Mesendoderm (in vitro differentiated cells): Measurements from ENCODE around the gene MRTFA.
A peak's percentile ranks its signal among the peaks of the same experiment; 100 is the strongest.
"Not testable (repeated sequence)": the region's sequence is repeated elsewhere in the genome, so short reads cannot be mapped to it uniquely, and the experiment has no call there.

Source experiments
- DNase-seq: peaks from one replicate; pipeline ENCODE4 v3.0.0; 2013
- H2AK5ac ChIP-seq: 2 replicates; pipeline ENCODE4 v1.6.1; 2013; ENCODE audit warnings: low read length, inconsistent platforms
- H2BK120ac ChIP-seq: 2 replicates; pipeline ENCODE4 v1.6.1; 2013; ENCODE audit warnings: low read depth, mild to moderate bottlenecking, low read length, moderate library complexity, mixed read lengths
- H2BK15ac ChIP-seq: replicated peaks from 2 replicates; pipeline ENCODE4 v1.6.1; 2013; ENCODE audit warnings: low read depth, mild to moderate bottlenecking, moderate library complexity
- H2BK5ac ChIP-seq: 2 replicates; pipeline ENCODE4 v1.6.1; 2013; ENCODE audit warnings: low read length, inconsistent platforms
- H3K18ac ChIP-seq: 2 replicates; pipeline ENCODE4 v1.6.1; 2013; ENCODE audit warnings: mild to moderate bottlenecking, low read length, mixed read lengths
- H3K23ac ChIP-seq: one replicate; pipeline ENCODE4 v1.6.1; 2013; ENCODE audit warnings: low read length
- H3K27ac ChIP-seq: 2 replicates; pipeline ENCODE4 v1.5.1; 2013; ENCODE audit warnings: low read depth, mild to moderate bottlenecking, inconsistent platforms, low read length, moderate library complexity
- H3K27me3 ChIP-seq: 2 replicates; pipeline ENCODE4 v1.6.1; 2013; ENCODE audit warnings: low read length, control low read depth, mild to moderate bottlenecking, inconsistent platforms; ENCODE audit not compliant: insufficient read depth, poor library complexity
- H3K36me3 ChIP-seq: 2 replicates; pipeline ENCODE4 v1.6.1; 2013; ENCODE audit warnings: low read length, inconsistent platforms; ENCODE audit not compliant: control insufficient read depth, insufficient read depth
- H3K4ac ChIP-seq: one replicate; pipeline ENCODE4 v1.6.1; 2013; ENCODE audit warnings: low read depth, mild to moderate bottlenecking, low read length, moderate library complexity
- H3K4me1 ChIP-seq: 2 replicates; pipeline ENCODE4 v1.6.1; 2013; ENCODE audit warnings: low read depth, low read length, inconsistent platforms; ENCODE audit not compliant: control insufficient read depth
- H3K4me2 ChIP-seq: 2 replicates; pipeline ENCODE4 v1.6.1; 2013; ENCODE audit warnings: low read length
- H3K4me3 ChIP-seq: 2 replicates; pipeline ENCODE4 v1.5.1; 2013; ENCODE audit warnings: mild to moderate bottlenecking, low read length
- H3K56ac ChIP-seq: one replicate; pipeline ENCODE4 v1.6.1; 2013; ENCODE audit warnings: low read length
- H3K79me1 ChIP-seq: 2 replicates; pipeline ENCODE4 v1.6.1; 2013; ENCODE audit warnings: low read length, inconsistent platforms
- H3K79me2 ChIP-seq: 2 replicates; pipeline ENCODE4 v1.6.1; 2013; ENCODE audit warnings: mild to moderate bottlenecking, low read length; ENCODE audit not compliant: control insufficient read depth, insufficient read depth
- H3K9ac ChIP-seq: 2 replicates; pipeline ENCODE4 v1.6.1; 2013; ENCODE audit warnings: low read length, inconsistent platforms
- H4K5ac ChIP-seq: one replicate; pipeline ENCODE4 v1.6.1; 2013; ENCODE audit warnings: low read length
- H4K8ac ChIP-seq: one replicate; pipeline ENCODE4 v1.6.1; 2013; ENCODE audit warnings: low read depth, mild to moderate bottlenecking, control low read depth, low read length, moderate library complexity
- WGBS: extraction: QIAGEN DNeasy Blood & Tissue Kit; methylation state at CpG from one replicate; pipeline ENCODE4 v1.1.7; 2013; ENCODE audit warnings: low lambda C conversion rate, missing lambda C conversion rate; ENCODE audit not compliant: insufficient coverage; ENCODE audit errors: extremely low coverage; 5-methylcytosine and 5-hydroxymethylcytosine counted together

The MRTFA gene

DNA sequence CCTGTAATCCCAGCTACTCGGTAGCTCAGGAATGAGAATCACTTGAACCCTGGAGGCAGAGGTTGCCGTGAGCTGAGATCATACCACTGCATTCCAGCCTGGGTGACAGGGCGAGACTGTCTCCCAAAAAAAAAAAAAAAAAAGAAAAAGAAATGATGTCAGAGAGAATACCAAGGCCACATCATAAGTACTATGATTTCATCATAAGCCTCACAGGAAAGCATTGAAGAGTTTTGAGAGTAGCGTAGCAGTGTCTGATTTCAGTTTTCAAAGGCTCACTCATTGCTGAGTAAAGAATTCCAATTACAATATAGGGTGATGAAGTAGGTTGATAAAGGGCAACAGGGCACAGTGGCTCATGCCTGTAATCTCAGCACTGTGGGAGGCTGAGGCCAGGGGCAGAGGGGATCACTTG lies 88.8 kb downstream of the MRTFA start:
- Histone ChIP-seq H3K4me1 (no peaks in the 10 kb centered on the region), H3K56ac (no peak overlapping the region), H3K27ac (no peak overlapping the region), H2BK120ac (no peak overlapping the region), H3K36me3 (no peaks in the 10 kb centered on the region), H3K23ac (no peak overlapping the region), H4K8ac (no peak overlapping the region), H3K79me1 (peaks cover 2% of the 10 kb centered on the region), H2BK15ac (no peak overlapping the region), H3K9ac (no peak overlapping the region), H3K79me2 (no peaks in the 10 kb centered on the region), H3K4me2 (no peak overlapping the region), H3K4me3 (no peak overlapping the region), H3K27me3 (no peaks in the 10 kb centered on the region), H2BK5ac (no peak overlapping the region), H3K18ac (no peak overlapping the region), H3K4ac (no peak overlapping the region), H4K5ac (no peak overlapping the region), H2AK5ac (no peak overlapping the region)
- no CpG with 5 or more reads among the region's 4 CpGs for WGBS
- DNase-seq: peak; percentile 34

GRCh38 chr22:40544758-40545157 lies 91.8 kb downstream of the MRTFA start:
- Histone ChIP-seq H4K8ac (no peak overlapping the region), H3K79me1 (peaks cover 3% of the 10 kb centered on the region), H3K4me3 (no peak overlapping the region), H4K5ac (no peak overlapping the region), H2AK5ac (no peak overlapping the region), H2BK120ac (no peak overlapping the region), H3K23ac (no peak overlapping the region), H3K56ac (no peak overlapping the region), H3K4ac (no peak overlapping the region), H3K4me1 (no peaks in the 10 kb centered on the region), H3K18ac (no peak overlapping the region), H3K4me2 (no peak overlapping the region), H2BK15ac (no peak overlapping the region), H3K27me3 (no peaks in the 10 kb centered on the region), H3K27ac (no peak overlapping the region), H3K79me2 (no peaks in the 10 kb centered on the region), H3K9ac (no peak overlapping the region), H3K36me3 (no peaks in the 10 kb centered on the region), H2BK5ac (no peak overlapping the region)
- no CpG with 5 or more reads among the region's 2 CpGs for WGBS
- no peak for DNase-seq

GRCh38 chr22:40542821-40543540 lies 93.5 kb downstream of the MRTFA start:
- Histone ChIP-seq H2BK120ac (no peak overlapping the region), H4K5ac (no peak overlapping the region), H3K56ac (no peak overlapping the region), H4K8ac (no peak overlapping the region), H3K36me3 (no peaks in the 10 kb centered on the region), H3K4me1 (no peaks in the 10 kb centered on the region), H3K9ac (no peak overlapping the region), H3K4me3 (no peak overlapping the region), H3K4me2 (no peak overlapping the region), H3K27me3 (no peaks in the 10 kb centered on the region), H3K23ac (no peak overlapping the region), H2AK5ac (no peak overlapping the region), H3K79me1 (peaks cover 3% of the 10 kb centered on the region), H3K27ac (no peak overlapping the region), H3K4ac (no peak overlapping the region), H2BK15ac (no peak overlapping the region), H3K18ac (no peak overlapping the region), H2BK5ac (no peak overlapping the region), H3K79me2 (no peaks in the 10 kb centered on the region)
- DNase-seq: no peak
- no CpG with 5 or more reads among the region's 2 CpGs for WGBS

GRCh38 chr22:40541300-40541699 lies 95.2 kb downstream of the MRTFA start:
- no peak overlapping the region for H4K5ac ChIP-seq
- no peak overlapping the region for H2AK5ac ChIP-seq
- H3K9ac ChIP-seq: no peak overlapping the region
- no peak overlapping the region for H2BK5ac ChIP-seq
- no peaks in the 10 kb centered on the region for H3K79me2 ChIP-seq
- no peak overlapping the region for H3K18ac ChIP-seq
- no peak overlapping the region for H3K56ac ChIP-seq
- H3K4me3 ChIP-seq: no peak overlapping the region
- no peak for DNase-seq
- no peaks in the 10 kb centered on the region for H3K36me3 ChIP-seq
- H2BK15ac ChIP-seq: no peak overlapping the region
- H3K27me3 ChIP-seq: no peaks in the 10 kb centered on the region
- H3K27ac ChIP-seq: no peak overlapping the region
- no peaks in the 10 kb centered on the region for H3K4me1 ChIP-seq
- H4K8ac ChIP-seq: no peak overlapping the region
- H3K4ac ChIP-seq: no peak overlapping the region
- H3K79me1 ChIP-seq: peaks cover 3% of the 10 kb centered on the region
- no peak overlapping the region for H3K4me2 ChIP-seq
- no peak overlapping the region for H2BK120ac ChIP-seq
- no CpG with 5 or more reads among the region's 2 CpGs for WGBS
- H3K23ac ChIP-seq: no peak overlapping the region

DNA sequence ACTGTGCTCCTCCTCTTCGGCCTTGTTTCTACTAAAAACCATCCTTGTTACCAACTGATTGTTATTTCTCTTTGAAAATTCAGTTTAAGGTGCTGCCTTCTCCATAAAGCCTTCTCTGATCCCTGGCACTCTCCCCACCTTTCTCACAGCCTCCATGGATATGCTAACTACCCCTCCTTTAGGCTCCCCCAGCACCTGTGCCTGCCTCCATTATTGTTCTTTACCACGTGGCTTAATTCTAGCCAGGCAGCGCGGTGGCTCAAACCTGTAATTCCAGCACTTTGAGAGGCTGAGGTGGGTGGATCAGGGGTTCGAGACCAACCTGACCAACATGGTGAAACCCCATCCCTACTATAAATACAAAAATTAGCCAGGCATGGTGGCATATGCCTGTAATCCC lies 96.3 kb downstream of the MRTFA start:
- H3K79me1 ChIP-seq: peaks cover 3% of the 10 kb centered on the region
- no peak overlapping the region for H3K27ac ChIP-seq
- no peak overlapping the region for H4K8ac ChIP-seq
- H3K9ac ChIP-seq: no peak overlapping the region
- H2BK15ac ChIP-seq: no peak overlapping the region
- H3K23ac ChIP-seq: no peak overlapping the region
- H2BK5ac ChIP-seq: no peak overlapping the region
- no peak overlapping the region for H3K4me2 ChIP-seq
- no peak for DNase-seq
- no CpG with 5 or more reads among the region's 5 CpGs for WGBS
- no peak overlapping the region for H3K4ac ChIP-seq
- no peak overlapping the region for H3K4me3 ChIP-seq
- no peak overlapping the region for H2BK120ac ChIP-seq
- no peak overlapping the region for H2AK5ac ChIP-seq
- H3K18ac ChIP-seq: no peak overlapping the region
- no peaks in the 10 kb centered on the region for H3K79me2 ChIP-seq
- H3K36me3 ChIP-seq: no peaks in the 10 kb centered on the region
- H3K27me3 ChIP-seq: no peaks in the 10 kb centered on the region
- no peaks in the 10 kb centered on the region for H3K4me1 ChIP-seq
- H3K56ac ChIP-seq: no peak overlapping the region
- no peak overlapping the region for H4K5ac ChIP-seq

DNA sequence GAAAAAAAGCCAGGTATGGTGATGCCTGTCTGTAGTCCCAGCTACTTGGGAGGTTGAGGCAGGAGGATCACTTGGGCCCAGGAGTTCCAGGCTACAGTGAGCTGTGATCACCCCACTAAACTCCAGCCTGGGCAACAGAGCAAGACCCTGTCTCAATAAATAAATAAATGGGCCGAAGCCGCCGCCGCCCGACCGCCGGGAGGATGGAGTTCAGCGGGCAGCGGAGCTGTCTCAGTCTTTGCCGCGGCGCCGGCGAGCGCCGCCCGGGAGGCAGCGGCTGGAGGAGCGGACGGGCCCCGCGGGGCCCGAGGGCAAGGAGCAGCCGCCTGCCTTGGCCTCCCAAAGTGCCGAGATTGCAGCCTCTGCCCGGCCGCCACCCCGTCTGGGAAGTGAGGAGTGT lies 100.4 kb downstream of the MRTFA start:
- H3K4me2 ChIP-seq, H3K36me3 ChIP-seq, H3K9ac ChIP-seq, H3K18ac ChIP-seq, H4K5ac ChIP-seq, H3K79me1 ChIP-seq, H2AK5ac ChIP-seq, H2BK5ac ChIP-seq, H2BK120ac ChIP-seq, H3K79me2 ChIP-seq, H3K27me3 ChIP-seq, H4K8ac ChIP-seq, H3K56ac ChIP-seq, H2BK15ac ChIP-seq, DNase-seq, H3K27ac ChIP-seq, H3K4me3 ChIP-seq, H3K4me1 ChIP-seq, H3K23ac ChIP-seq, H3K4ac ChIP-seq: not testable (repeated sequence)
- no CpG with 5 or more reads among the region's 28 CpGs for WGBS
